HepG2 (cell line): Measurements from ENCODE around the gene INAFM2. TPM values are rescaled to one million over a fixed set of nuclear protein-coding genes. Genes with fewer than 3 reads are reported as not detected.

Experiments used
- ATAC-seq: fragments of 200-7000 bp; cut with Tn5 transposase; 3 replicates; pipeline ENCODE4 v1.9.1; 2020; ENCODE audit warnings: mild to moderate bottlenecking, moderate library complexity
- BruUV-seq: library from RNA; stranded (reverse); fragments of 400-500 nt; replicated peaks from 2 replicates; lab custom pipeline; 2021; lab: Mats Ljungman, UMichigan
- CTCF ChIA-PET: fragments of 300-600 bp; formaldehyde crosslinking; extraction: SDS; loops from one replicate; lab custom pipeline; 2021; ENCODE audit warnings: low total read pairs, inconsistent platforms, low intra/inter-chr PET ratio; lab: Yijun Ruan, JAX
- POLR2A ChIA-PET: fragments of 350-600 bp; sonication (Branson Sonifier 250); formaldehyde crosslinking; loops from one replicate; lab custom pipeline; 2020; ENCODE audit warnings: antibody characterized with exemption, inconsistent platforms; lab: Yijun Ruan, JAX
- DNase-seq: peaks from one replicate; pipeline ENCODE4 v3.0.0-alpha.2; 2015; ENCODE audit warnings: low spot score
- FAIRE-seq: peaks from 3 replicates; lab custom pipeline; 2011; peaks lifted over from hg19 to GRCh38; lab: Jason Lieb, UNC
- H2AFZ ChIP-seq: one replicate; pipeline ENCODE4 v1.6.1; 2011; ENCODE audit warnings: low read length, inconsistent platforms
- H3K27ac ChIP-seq: fragments of 300-600 bp; 3 replicates; pipeline ENCODE4 v1.8.0; 2011; ENCODE audit warnings: mixed run types, mild to moderate bottlenecking, mixed read lengths, low read length, inconsistent platforms; ENCODE audit not compliant: insufficient read depth; ENCODE audit errors: extremely low read length
- H3K27me3 ChIP-seq, 2 experiments: fragments of 200-600 bp in 1 of 2; 2 replicates in 1 of 2; 3 replicates in 1 of 2; pipeline versions ENCODE4 v1.6.0 to v1.8.0; 2011; ENCODE audit warnings: low read length in 2 of 2, mild to moderate bottlenecking in 2 of 2, moderate library complexity in 2 of 2, inconsistent platforms in 1 of 2; ENCODE audit not compliant: insufficient read depth in 2 of 2, control insufficient read depth in 1 of 2
- H3K36me3 ChIP-seq, 2 experiments: fragments of 200-600 bp in 1 of 2; replicated peaks in 1 of 2; 2 replicates in 1 of 2; 3 replicates in 1 of 2; pipeline versions ENCODE4 v1.5.1 to v1.8.0; 2011; ENCODE audit warnings: low read length in 2 of 2, inconsistent platforms in 1 of 2; ENCODE audit not compliant: insufficient read depth in 2 of 2, control insufficient read depth in 1 of 2
- H3K4me1 ChIP-seq: 2 replicates; pipeline ENCODE4 v1.5.1; 2012; ENCODE audit warnings: low read length, inconsistent platforms; ENCODE audit not compliant: insufficient read depth
- H3K4me2 ChIP-seq: 2 replicates; pipeline ENCODE4 v1.6.0; 2011; ENCODE audit warnings: low read depth, low read length, inconsistent platforms
- H3K4me3 ChIP-seq, 3 experiments: fragments of 200-600 bp in 1 of 3; sonication (generic), shearing (Covaris generic) in 1 of 3; replicated peaks in 1 of 3; 2 replicates each; pipeline ENCODE4 v1.5.1; 2011 to 2016; ENCODE audit warnings: low read length in 3 of 3, inconsistent platforms in 2 of 3, low read depth in 2 of 3, mild to moderate bottlenecking in 2 of 3, control low read depth in 1 of 3, mixed read lengths in 1 of 3; ENCODE audit not compliant: insufficient read depth in 1 of 3
- H3K79me2 ChIP-seq: one replicate; pipeline ENCODE4 v1.6.1; 2011; ENCODE audit warnings: low read length, inconsistent platforms; ENCODE audit not compliant: insufficient read depth
- H3K9ac ChIP-seq: 2 replicates; pipeline ENCODE4 v1.6.0; 2011; ENCODE audit warnings: mild to moderate bottlenecking, low read depth, low read length, inconsistent platforms; ENCODE audit not compliant: insufficient read depth
- H3K9me3 ChIP-seq: 2 replicates; pipeline ENCODE4 v1.5.1; 2012; ENCODE audit warnings: mild to moderate bottlenecking, low read length
- H4K20me1 ChIP-seq: 2 replicates; pipeline ENCODE4 v1.6.0; 2011; ENCODE audit warnings: inconsistent platforms, mild to moderate bottlenecking, low read length, moderate library complexity; ENCODE audit not compliant: insufficient read depth
- CHD2 ChIP-seq: IDR thresholded peaks from 2 replicates; pipeline ENCODE4 v1.6.1; 2011; ENCODE audit warnings: low read depth, low read length, improper control_type of control experiment
- HNRNPL ChIP-seq: fragments of 200-400 bp; formaldehyde crosslinking; IDR thresholded peaks from 2 replicates; pipeline ENCODE4 v1.6.1; 2017; ENCODE audit warnings: mild to moderate bottlenecking, low read depth, low read length
- HOXA9 ChIP-seq: sonication (generic); formaldehyde crosslinking; IDR thresholded peaks from 2 replicates; pipeline ENCODE4 v1.8.1; 2022; ENCODE audit warnings: missing genetic modification reagents, mild to moderate bottlenecking, moderate library complexity, borderline replicate concordance
- ISX ChIP-seq: sonication (generic); formaldehyde crosslinking; conservative IDR thresholded peaks from 2 replicates; pipeline ENCODE4 v1.5.0; 2020; ENCODE audit warnings: missing genetic modification reagents
- ZNF749 ChIP-seq: sonication (generic); formaldehyde crosslinking; IDR thresholded peaks from 2 replicates; pipeline ENCODE4 v1.8.0; 2022; ENCODE audit warnings: mild to moderate bottlenecking, missing genetic modification reagents, moderate library complexity, borderline replicate concordance
- WGBS: methylation state at CpG from one replicate; pipeline ENCODE4 v1.1.6; 2017; ENCODE audit warnings: low lambda C conversion rate; 5-methylcytosine and 5-hydroxymethylcytosine counted together
- in situ Hi-C: cut with HindIII; loops from 2 replicates; pipeline ENCODE4 v1.10.0; 2017; ENCODE audit warnings: low pct_unique_long_range_greater_than_20kb; ENCODE audit not compliant: extremely low pct_ligation_motif_present
- intact Hi-C: fragments of 100-400 bp; cut with micrococcal nuclease; formaldehyde crosslinking; loops from one replicate; pipeline ENCODE4 v1.10.0; 2022; ENCODE audit not compliant: unreplicated experiment
- polyA plus RNA-seq, 8 experiments: library from polyadenylated mRNA; depleted of rRNA in 3 of 8; stranded (reverse) in 7 of 8; unstranded in 1 of 8; fragments of >200 nt; fragmentation: Illumina TruSeq in 4 of 8; extraction: Trizol in 4 of 8; gene quantifications; 2 replicates each; pipeline versions ENCODE4 v1.2.1 to v1.2.3, GENCODE V29; 2011 to 2016; ENCODE audit warnings: low read depth in 4 of 8, missing spikeins in 1 of 8, mixed read lengths in 1 of 8; ENCODE audit not compliant: insufficient read depth in 1 of 8
- total RNA-seq, 5 experiments: library from RNA; depleted of rRNA; stranded (reverse); fragments of >200 nt; fragmentation: Illumina TruSeq; extraction: Trizol; gene quantifications; 2 replicates each; pipeline ENCODE4 v1.2.3, GENCODE V29; 2016; ENCODE audit warnings: low read depth in 1 of 5

INAFM2 gene
- total and polyA plus RNA-seq, 2 of the 13 experiments (the other 11 are each of a cell fraction or from before 2014, with no cell fraction given) = 5.5 to 6.5 TPM

- POLR2A ChIA-PET = interaction anchor here (4.4 kb wide), 1 partner anchor 38 kb away, joined by 16 read pairs; the partner anchor contains the start of gene IVD
- TF ChIP-seq HNRNPL = 0 out of 2 replicates have a peak, but pooled peaks have one; percentile 53
- no peak for TF ChIP-seq CHD2
- no peak for TF ChIP-seq ISX
- Histone ChIP-seq H4K20me1 (no peaks in the 10 kb centered on the region), H3K4me2 (no peak overlapping the region), H3K9ac (no peak overlapping the region), H3K27ac (no peak overlapping the region), H2AFZ (no peak overlapping the region), H3K9me3 (no peaks in the 10 kb centered on the region), H3K79me2 (no peaks in the 10 kb centered on the region), H3K4me3 (no peak overlapping the region), H3K27me3 (peaks cover 14 to 85% of the 10 kb centered on the region in 2 experiments), H3K4me1 (no peaks in the 10 kb centered on the region), H3K36me3 (no peaks in the 10 kb centered on the region)
- no TSS peak for BruUV-seq
- 45% methylated on average over 7 of the region's 14 CpGs for WGBS
- ATAC-seq = no peak
- no peak for FAIRE-seq
- no peak for DNase-seq
- CTCF ChIA-PET = interaction anchor here (1.7 to 2.1 kb wide), 2 partner anchors 22 to 46 kb away, joined by 5 to 8 read pairs; no protein-coding TSS in a partner anchor
- in situ Hi-C loops (no loop called here), intact Hi-C loops (no loop called here)
These were observed 43.2 kb downstream of the INAFM2 start for GRCh38 chr15:40366457-40367370.

- DNase-seq (no peak), ATAC-seq (no peak), FAIRE-seq (no peak)
- Histone ChIP-seq H3K9me3 (no peaks in the 10 kb centered on the region), H3K4me3 (peak overlapping the region in 1 of 3 experiments; percentile 43; a peak in 1 of 6 replicates), H3K27me3 (peaks cover 14 to 86% of the 10 kb centered on the region in 2 experiments), H3K36me3 (no peaks in the 10 kb centered on the region), H3K9ac (no peak overlapping the region), H3K79me2 (no peaks in the 10 kb centered on the region), H2AFZ (no peak overlapping the region), H3K4me1 (no peaks in the 10 kb centered on the region), H3K4me2 (peak overlapping the region; percentile 57), H4K20me1 (no peaks in the 10 kb centered on the region), H3K27ac (no peak overlapping the region)
- ChIA-PET CTCF (interaction anchor here (1.7 to 3.0 kb wide), 3 partner anchors 23 to 54 kb away, joined by 5 to 32 read pairs (median 8); no protein-coding TSS in a partner anchor), POLR2A (interaction anchor here (4.4 kb wide), 1 partner anchor 38 kb away, joined by 16 read pairs; the partner anchor contains the start of gene IVD)
- BruUV-seq = no TSS peak
- TF ChIP-seq HOXA9 = 0 out of 2 replicates have a peak, but pooled peaks have one; percentile 2
- TF ChIP-seq ZNF749 (CRISPR knock-in tag) = no peak
- 73% methylated on average over 5 of the region's 5 CpGs for WGBS
- intact Hi-C loops = no loop called here
- in situ Hi-C loops = no loop called here
These were observed 43.8 kb downstream of the INAFM2 start for GRCh38 chr15:40367371-40367685.
